Measurements from ENCODE around the gene TNFSF13B. TPM values are rescaled to one million over a fixed set of nuclear protein-coding genes. Genes with fewer than 3 reads are reported as not detected.
"Not testable (repeated sequence)": the region's sequence is repeated elsewhere in the genome, so short reads cannot be mapped to it uniquely, and the experiment has no call there.

TNFSF13B gene
- total RNA-seq, 4 donors from 2014 or later, result 1.1 to 7.1 TPM; not detected in 2

- intact Hi-C loops (cut with DNase I; ENCODE audit: low total_unique reads), result no loop called here
- 90 to 91% methylated on average over 9 of the region's 9 CpGs for WGBS, 2 donors (ENCODE audit: low coverage in 1 of 2)
Observed at GRCh38 chr13:108263621-108264355, 5.7 kb upstream of the TNFSF13B start.

GRCh38 chr13:108266321-108266990 is 3.1 kb upstream of the TNFSF13B start:
- no peak for DNase-seq
- H3K4me1 ChIP-seq, result peaks cover 0 to 11% (median 2%) of the 10 kb centered on the region in 4 donors
- no peak overlapping the region for H3K4me3 ChIP-seq
- no peaks in the 10 kb centered on the region for H3K9me3 ChIP-seq
- no peaks in the 10 kb centered on the region for H3K36me3 ChIP-seq
- in situ Hi-C loops (cut with MboI; ENCODE audit: low pct_ligation_motif_present in 1 of 4, low pct_unique_long_range_greater_than_20kb in 1 of 4, low sequenced_read_pairs in 3 of 4), result no loop called here
- TF ChIP-seq POLR2A (IDR thresholded peaks at IDR 0.05) (no peak), EP300 (IDR thresholded peaks at IDR 0.05; ENCODE audit: low read depth) (no peak), CTCF (IDR thresholded peaks at IDR 0.05) (no peak), POLR2AphosphoS5 (IDR thresholded peaks at IDR 0.05) (no peak)
- no peak overlapping the region for H3K27ac ChIP-seq
- H3K27me3 ChIP-seq, result no peaks in the 10 kb centered on the region
- intact Hi-C loops (cut with DNase I; ENCODE audit: low total_unique reads), result no loop called here
- WGBS, 2 donors (ENCODE audit: low coverage in 1 of 2), result 61 to 64% methylated on average over 6 to 10 of the region's 10 CpGs

More at GRCh38 chr13:108263621-108264355, 5.7 kb upstream of the TNFSF13B start:
- Histone ChIP-seq H3K36me3 (no peaks in the 10 kb centered on the region), H3K27me3 (no peaks in the 10 kb centered on the region), H3K4me3 (no peak overlapping the region), H3K4me1 (no peaks in the 10 kb centered on the region), H3K9me3 (no peaks in the 10 kb centered on the region), H3K27ac (no peak overlapping the region)
- DNase-seq, result no peak
- TF ChIP-seq EP300 (IDR thresholded peaks at IDR 0.05; ENCODE audit: low read depth) (no peak), CTCF (IDR thresholded peaks at IDR 0.05) (no peak), POLR2A (IDR thresholded peaks at IDR 0.05) (no peak)
- in situ Hi-C loops (cut with MboI; ENCODE audit: low pct_ligation_motif_present in 1 of 4, low pct_unique_long_range_greater_than_20kb in 1 of 4, low sequenced_read_pairs in 3 of 4), result no loop called here

- H3K27ac ChIP-seq, result no peak overlapping the region
- WGBS, 2 donors (ENCODE audit: low coverage in 1 of 2), result 78 to 86% methylated on average over 4 of the region's 4 CpGs
Observed at GRCh38 chr13:108267347-108267746, 2.2 kb upstream of the TNFSF13B start.

GRCh38 chr13:108267855-108268254 is 1.7 kb upstream of the TNFSF13B start:
- DNase-seq; H3K27ac ChIP-seq; in situ Hi-C loops (cut with MboI; ENCODE audit: low pct_ligation_motif_present in 1 of 4, low pct_unique_long_range_greater_than_20kb in 1 of 4, low sequenced_read_pairs in 3 of 4): not testable (repeated sequence)

More at GRCh38 chr13:108267347-108267746, 2.2 kb upstream of the TNFSF13B start:
- Histone ChIP-seq H3K27me3 (no peaks in the 10 kb centered on the region), H3K36me3 (no peaks in the 10 kb centered on the region), H3K9me3 (no peaks in the 10 kb centered on the region), H3K4me1 (peaks cover 0 to 11% (median 2%) of the 10 kb centered on the region in 4 donors), H3K4me3 (no peak overlapping the region)
- in situ Hi-C loops (cut with MboI; ENCODE audit: low pct_ligation_motif_present in 1 of 4, low pct_unique_long_range_greater_than_20kb in 1 of 4, low sequenced_read_pairs in 3 of 4) (no loop called here), intact Hi-C loops (cut with DNase I; ENCODE audit: low total_unique reads) (no loop called here)
- no peak for DNase-seq
- TF ChIP-seq EP300 (IDR thresholded peaks at IDR 0.05; ENCODE audit: low read depth) (no peak), POLR2A (IDR thresholded peaks at IDR 0.05) (no peak), POLR2AphosphoS5 (IDR thresholded peaks at IDR 0.05) (no peak), CTCF (IDR thresholded peaks at IDR 0.05) (no peak)

More at GRCh38 chr13:108267855-108268254, 1.7 kb upstream of the TNFSF13B start:
- H3K9me3 ChIP-seq; H3K36me3 ChIP-seq; intact Hi-C loops (cut with DNase I; ENCODE audit: low total_unique reads); H3K27me3 ChIP-seq; H3K4me3 ChIP-seq: not testable (repeated sequence)
- peaks cover 0 to 11% (median 2%) of the 10 kb centered on the region in 4 donors for H3K4me1 ChIP-seq
- 95 to 96% methylated on average over 3 of the region's 3 CpGs for WGBS, 2 donors (ENCODE audit: low coverage in 1 of 2)
